HG02938 (cell line): Measurements from ENCODE around the gene CIZ1.
A peak's percentile ranks its signal among the peaks of the same experiment; 100 is the strongest.
"Not testable (repeated sequence)": the region's sequence is repeated elsewhere in the genome, so short reads cannot be mapped to it uniquely, and the experiment has no call there.

Experiments used
- ATAC-seq: cut with Tn5 transposase; IDR thresholded peaks from one replicate; pipeline ENCODE4 v1.9.1; 2021; ENCODE audit warnings: mild to moderate bottlenecking, moderate library complexity; ENCODE audit not compliant: unreplicated experiment

The CIZ1 gene

DNA sequence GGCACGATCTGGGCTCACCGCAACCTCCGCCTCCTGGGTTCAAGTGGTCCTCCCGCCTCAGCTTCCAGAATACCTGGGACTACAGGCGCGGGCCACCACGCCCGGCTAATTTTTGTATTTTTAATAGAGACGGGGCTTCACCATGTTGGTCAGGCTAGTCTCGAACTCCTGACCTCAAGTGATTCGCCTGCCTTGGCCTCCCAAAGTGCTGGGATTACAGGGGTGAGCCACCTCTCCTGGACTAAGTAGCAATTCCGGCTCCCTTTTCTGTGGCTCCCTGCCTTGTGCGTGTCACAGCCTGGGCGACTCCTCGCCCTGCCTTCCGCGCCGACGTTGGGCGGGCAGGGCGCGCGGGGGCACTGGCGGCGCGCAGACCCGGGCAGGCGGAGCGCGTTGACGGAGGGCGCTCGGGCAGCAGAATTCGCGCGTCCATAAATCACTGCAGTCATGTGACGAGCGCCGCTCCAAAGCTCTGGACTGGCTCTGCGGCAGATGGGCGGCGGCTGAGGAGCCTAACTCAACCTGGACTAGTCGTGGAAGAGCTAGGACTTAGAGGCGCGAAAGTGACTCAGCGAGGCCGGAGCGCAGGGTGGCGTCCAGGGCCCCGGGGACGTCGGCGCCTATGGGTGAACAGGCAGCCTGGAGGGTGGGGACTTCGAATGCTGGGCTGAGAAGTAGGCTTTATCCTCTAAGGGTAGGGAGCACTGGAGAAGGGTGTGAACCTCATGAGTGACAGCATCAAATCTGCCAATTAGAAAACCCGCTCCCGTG lies 1.4 kb upstream of the CIZ1 start:
- no peak for ATAC-seq

DNA sequence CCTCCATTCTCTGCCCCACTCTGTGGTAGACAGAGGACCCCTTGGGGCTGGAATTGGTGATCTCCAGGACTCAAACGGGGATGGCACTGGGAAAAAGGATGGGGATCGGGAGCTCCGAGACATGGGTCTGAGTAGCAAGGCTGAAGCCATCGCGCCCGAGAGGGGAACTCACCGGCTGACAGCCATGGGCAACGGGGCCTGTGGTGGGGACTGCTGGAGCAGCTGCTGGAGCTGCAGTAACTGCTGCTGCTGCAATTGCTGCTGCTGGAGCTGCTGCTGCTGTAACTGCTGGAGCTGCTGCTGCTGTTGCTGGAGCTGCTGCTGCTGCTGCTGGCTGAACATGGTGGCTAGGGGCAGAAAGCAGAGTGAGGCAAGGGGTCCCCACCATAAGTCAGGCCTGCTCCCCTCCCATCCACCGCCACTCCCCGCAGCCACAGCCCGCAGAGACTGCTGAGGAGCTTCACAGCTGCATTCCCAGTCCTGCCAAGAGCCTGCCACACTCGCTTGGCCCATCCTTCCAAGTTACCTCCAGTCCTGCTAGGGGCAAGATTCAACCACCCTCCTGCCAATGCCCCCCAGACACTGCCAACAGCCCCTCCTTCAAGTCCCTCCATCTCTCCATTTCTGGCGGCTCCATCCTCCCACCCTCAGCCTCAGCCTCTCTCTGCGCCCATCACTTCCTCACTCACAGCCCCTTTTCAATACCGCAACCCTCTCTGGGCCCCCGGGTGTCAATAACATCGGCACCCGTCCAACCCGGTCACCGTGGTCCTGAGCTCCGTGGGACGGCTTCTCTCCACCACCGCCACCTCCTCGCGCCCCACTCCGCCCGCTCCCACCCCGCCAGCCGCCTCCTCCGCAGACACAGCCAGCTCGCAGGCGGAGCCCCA lies 611 bp downstream of the CIZ1 start:
- ATAC-seq, result peak; percentile 13

DNA sequence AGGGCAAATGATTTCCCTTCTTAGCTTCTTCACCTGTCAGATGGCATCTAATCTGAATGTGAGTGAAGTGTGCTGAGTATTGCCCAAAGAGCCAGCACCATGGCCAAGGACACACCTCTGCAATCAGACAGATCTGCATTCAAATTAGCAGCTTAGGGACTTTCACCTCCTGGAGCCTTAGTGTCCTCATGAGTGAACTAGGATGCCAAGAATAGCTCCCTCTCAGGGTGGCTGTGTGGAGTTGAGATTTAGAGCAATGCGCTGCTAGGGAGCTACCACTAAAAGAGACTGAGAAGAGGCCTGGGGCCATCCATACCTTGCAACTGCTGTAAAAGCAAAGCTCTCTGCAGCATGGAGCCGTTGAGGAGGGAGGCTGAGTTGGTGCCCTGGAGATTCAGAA lies 1.4 kb downstream of the CIZ1 start:
- ATAC-seq, result no peak

DNA sequence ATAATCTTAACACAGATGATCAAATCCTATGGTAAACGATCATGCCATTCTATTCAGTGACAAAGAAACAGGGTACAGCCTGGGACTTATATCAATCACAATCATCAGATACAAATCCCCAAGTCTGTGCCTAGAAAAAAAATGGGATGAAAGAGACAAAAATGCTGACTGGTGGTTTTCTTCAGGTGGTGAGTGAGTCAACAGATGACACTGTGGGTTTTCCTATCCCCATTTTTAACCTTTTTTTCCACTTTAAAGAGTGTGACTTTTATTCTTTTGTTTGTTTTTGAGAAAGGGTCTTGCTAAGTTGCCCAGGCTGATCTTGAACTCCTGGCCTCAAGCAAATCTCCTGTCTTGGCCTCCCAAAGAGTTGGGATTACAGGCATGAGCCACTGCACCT lies 3.2 kb downstream of the CIZ1 start:
- ATAC-seq, result no peak

DNA sequence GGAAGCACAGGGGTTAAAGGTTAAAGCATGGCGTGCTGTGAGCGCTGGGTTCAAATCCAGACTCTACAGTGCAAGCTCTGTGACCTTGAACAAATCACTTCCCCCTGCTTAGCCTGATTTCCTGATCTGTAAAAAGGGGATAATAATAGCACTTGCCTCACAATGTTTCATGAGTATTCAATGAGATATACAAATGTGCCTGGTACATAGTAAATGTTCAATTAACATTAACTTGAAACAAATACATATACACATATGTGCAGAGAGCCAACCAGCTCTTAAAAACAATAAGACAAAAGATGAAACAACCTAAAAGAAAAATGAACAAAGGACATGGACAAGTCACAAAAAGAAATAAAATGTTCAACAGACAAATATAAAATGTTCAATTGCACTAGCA lies 4.0 kb downstream of the CIZ1 start:
- no peak for ATAC-seq

DNA sequence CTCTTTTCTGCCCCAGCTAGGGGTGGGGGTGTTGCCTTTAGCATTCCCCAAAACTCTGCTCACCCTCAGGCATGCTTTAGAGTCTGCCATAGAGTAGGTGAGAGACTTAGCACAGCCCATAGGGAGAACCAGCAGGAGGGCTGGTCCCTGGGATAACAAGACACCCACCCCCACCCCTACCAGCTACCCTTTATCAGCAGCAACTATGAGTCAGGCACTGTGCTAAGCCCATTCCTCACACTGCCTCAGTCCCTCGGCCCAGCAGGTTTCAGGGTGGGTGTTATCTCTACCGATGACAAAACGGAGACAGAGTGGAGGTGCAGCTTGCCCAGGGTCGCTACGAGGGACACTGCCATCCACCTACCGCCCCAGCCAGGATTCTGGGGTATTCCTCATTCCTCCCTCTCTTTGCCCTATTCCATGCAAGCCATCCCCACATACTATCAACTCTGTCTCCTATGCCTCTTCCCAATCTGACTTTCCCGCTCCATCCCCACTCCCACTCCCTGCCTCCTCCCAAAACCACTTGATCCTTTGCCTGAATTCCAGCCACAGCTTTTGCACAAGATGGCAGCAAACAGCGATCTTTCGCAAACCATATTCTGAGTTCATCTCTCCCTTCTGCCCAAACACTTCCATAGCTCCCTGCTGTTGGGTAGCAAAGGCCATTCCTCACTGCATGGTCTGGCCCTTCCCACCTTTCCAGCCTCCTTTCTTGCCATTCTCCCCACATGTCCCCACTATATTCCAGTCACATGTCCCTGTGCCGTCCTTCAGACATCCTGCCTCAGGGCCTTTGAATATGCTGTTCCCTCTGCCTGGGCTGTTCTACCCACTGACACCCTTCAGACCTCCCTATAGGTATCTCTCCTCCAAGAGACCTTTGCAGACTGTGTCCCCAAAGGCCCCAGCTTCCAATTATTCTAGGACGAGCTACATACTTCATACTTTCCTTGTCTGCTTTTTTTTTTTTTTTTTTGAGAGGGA lies 5.1 kb downstream of the CIZ1 start:
- ATAC-seq, result no peak

DNA sequence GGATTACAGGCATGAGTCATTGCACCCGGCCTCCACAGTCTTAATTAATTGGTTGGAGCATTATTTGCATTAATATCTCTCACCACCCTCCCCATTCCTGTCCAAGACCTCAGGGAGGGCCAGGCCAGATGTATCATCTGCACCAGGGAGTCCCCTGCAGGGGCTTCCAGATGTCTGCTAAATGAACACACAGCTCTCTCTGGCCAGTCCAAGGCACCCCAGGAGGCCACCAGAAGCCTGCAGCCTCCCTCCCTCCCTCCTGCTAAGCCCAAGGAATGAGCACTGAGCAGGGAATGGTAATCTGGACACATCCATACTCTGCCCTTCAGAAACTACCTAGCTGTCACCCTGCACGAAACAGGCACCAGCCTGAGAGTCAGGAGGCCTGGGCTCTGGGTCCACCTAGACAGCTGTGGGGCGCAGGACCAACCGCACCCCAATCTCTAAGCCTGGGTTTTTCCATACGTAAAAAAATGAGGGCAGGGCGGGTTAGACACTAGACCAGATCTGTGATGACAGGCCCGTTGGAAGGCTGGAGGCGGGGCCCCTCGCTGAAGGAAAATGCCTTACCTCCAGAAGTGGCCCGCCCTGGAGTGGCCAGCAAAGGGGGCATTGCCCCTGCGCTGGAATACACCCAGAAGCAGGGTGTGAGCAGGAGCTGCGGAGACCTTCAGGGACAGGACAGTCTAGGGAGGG lies 8.3 kb downstream of the CIZ1 start:
- ATAC-seq, result no peak

DNA sequence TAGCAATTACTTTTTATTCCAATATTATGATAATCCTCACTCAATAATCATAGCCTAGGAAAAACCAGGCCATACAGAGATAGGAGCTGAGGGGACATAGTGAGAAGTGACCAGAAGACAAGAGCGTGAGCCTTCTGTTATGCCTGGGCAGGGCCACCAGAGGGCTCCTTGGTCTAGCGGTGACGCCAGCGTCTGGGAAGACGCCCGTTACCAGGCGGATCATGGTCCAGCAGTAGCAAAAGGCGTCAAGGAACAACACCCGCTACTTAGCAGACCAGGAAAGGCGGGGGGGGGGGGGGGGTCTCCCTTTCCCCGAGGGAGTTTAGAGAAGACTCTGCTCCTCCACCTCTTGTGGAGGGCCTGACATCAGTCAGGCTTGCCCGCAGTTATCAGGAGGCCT lies 9.9 kb downstream of the CIZ1 start:
- ATAC-seq, result not testable (repeated sequence)

DNA sequence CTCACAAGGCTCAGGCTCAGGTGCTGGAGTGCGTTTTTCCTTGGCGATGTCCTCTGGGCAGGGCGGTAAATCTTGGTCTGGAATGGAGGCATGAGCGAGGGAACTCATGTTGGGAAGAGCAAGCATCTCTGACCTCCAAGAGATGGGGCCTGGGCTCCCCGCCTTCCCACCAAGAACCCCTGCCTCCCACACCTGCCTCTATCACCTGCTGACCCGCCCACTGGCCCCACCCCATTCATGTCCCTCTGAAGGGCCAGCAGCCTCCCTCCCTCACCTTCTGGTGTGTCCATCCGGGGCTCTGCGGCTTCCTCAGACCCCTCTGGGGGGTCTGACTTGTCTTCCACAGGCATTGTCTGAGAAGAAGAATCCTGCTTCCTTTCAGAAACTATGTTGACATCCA lies 10.9 kb downstream of the CIZ1 start:
- no peak for ATAC-seq

DNA sequence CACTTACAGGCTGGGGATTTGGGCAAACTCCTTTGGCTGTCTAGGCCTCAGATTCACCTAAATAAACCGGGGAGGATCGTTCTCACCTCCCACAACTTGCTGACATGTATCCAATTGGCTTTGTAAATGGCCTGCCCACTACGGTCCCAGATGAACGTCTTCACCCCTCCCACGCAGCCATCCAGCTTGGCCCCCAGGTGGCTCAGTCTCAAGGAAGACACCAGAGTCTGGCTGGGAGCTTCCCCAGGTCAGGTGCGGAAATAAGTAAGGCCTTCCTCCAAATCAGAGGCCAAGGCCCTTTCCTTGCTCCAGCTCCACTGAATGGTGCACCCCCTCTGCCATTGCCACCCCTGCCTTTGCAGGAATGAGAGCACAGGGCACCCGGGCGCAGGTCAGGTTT lies 11.4 kb downstream of the CIZ1 start:
- ATAC-seq, result no peak

DNA sequence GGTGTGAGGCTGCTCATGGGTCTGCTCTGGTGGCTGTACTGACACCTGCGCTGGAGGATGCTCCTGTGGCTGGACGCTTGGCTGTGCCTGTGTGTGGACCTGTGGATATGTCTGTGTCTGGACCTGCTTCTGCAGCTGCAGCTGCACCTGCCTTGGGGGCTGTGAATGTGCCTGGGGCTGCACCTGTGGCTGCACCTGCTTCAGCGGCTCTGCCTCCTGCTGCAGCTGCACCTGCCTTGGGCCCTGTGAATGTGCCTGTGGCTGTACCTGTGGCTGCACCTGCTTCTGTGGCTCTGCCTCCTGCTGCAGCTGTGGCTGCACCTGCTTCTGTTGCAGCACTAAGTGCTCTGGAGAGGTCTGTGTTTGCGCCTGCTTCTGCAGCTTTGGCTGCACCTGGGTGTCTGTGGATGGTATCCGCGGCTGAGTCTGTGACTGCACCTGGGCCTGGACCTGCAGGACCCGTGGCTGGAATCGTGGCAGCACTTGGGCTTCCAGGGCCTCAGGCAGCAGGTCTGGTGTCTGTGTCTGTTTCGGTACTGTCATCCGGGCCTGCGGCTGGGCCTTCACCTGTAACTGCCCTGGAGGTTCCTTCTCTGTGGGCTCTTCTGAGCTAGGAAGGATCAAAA lies 12.5 kb downstream of the CIZ1 start:
- ATAC-seq, result no peak

DNA sequence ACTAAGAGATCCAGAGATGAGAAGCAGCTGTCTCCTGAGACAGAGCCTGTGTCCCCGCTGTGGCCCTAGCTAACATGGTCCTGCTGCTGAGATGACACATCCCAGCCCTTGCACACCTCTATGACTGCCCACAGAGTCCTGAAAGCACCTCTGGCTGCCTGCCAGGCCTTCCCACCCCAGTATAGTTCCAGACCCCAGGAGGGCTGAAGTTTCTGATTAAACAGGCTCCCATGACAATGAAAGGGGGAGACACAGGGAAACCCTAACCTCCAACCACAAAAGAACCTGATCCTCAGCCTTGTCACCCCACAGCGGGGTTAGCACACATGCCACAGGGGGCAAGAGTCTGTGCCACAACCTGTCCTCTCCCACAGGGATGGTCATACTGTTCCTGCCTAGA lies 15.6 kb downstream of the CIZ1 start:
- no peak for ATAC-seq

DNA sequence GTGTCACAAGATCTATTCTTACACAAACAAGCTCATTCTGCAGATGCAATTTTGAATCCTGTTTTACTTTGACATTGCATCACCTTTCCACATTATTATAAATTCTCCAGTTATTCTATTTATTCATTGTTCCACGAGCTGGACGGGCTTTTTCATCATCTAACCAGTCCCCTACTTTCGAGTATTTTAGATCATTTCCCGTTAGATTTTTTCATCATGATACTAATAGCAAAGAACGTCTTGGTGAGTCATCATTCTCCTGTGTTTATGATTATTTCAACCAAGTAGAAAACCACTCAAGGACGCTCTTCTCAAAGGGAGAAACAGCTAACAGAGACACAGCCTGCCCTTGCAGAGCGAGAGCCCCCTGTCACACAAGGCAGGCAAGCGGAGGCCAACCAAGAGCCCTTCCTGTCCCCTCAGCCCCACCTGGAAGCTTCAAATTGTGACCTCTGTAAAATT lies 16.2 kb downstream of the CIZ1 start:
- no peak for ATAC-seq

DNA sequence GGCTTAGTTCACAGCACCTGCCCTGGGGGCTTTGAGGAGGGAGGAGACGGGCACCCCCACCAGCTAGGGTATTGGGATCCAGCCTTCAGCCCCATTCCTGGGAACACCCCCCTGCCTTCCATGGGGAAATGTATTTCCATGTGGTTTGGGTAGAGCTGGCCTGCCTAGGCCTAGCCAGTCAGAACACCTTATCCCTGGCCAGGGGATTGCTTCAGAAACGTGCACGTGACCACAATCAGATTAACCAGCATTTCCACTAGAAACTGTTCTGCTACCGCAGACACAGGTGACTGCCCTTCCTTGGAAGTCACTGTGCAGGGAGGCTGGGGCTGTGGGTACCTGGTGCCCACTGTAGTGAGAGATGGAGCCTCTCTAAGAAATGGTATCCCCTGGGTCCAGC lies 17.3 kb downstream of the CIZ1 start:
- ATAC-seq, result no peak

DNA sequence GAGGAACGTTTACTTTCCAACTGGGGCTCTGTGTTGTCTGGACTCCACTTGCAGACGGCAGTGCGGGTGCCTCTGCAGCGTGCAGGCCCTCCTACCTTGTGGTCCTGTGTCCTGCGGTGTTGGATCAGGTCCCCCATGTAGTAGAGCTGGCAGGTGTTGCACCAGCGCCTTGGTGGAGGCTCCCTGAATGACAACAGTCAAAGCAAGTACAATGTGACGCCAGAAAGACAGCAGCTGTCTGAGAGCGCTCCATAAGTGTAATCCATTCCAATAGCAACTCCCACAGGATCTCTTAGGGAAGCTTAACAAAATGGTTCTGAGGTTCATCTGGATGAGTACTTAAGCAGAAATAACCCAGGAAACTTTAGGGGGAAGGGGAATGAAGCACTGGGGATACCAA lies 21.4 kb downstream of the CIZ1 start:
- ATAC-seq, result no peak

DNA sequence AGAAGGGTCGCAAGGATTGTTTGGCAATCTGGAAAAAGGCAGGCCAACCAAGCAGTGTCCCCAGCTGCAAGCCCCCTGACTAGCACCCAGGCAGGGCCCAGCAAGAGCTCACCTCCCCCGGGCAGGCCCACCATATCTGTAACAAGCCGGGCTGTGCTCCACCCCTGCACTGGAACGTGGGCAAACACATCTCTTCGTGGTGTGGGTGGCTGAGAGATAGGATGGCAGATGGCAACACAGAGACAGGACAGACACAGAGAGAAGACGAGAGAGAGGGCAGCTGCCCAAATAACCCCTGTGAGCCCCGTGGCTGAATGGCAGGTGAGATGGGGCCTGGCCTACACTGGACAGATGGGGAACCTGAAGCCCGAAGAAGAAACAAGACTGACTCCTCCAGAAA lies 21.9 kb downstream of the CIZ1 start:
- no peak for ATAC-seq

DNA sequence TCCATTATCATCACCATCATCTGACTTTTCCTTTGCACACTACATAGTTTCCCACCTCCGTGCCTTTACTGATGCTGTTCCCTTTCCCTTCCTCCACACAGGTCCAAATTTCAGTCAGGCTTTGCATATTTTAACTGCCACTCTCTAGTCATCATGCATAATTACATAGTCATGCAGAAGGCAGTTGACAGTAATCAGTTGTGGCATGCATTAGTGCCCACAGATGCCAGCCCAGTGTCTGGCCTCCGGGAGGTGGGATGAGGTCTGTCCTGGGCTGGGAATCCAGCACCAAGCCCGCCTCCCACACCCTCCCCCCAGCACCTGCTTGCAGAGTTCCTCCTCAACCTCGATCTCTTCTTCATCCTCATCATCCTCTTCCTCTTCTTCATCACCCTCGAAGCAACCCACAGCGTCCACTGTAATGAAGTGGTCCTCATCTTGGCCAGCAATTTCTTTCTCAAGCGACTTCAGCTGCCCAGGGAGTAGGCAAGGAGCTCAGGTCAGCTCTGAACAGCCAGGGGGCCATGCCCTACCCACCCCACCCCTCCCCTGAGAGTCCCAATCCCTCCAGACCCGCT lies 22.6 kb downstream of the CIZ1 start:
- no peak for ATAC-seq

DNA sequence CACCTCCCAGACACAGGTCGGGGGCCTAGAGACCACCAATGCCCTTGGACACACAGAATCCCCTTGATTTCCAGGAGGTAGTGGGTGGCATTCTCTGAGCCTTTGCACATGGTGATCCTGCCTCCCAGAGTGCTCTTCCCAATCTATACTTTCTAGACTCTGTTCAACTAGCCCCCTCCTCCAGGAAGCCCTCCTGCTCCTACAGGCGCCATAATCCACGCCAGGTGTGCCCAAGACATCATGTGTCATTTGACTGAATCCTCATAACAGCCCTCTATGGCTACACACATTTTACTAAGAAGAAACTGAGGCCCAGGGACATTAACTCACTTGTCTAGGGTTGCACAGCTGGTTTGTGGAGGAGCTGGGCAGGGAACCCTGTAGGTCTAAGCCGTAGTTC lies 24.2 kb downstream of the CIZ1 start:
- no peak for ATAC-seq

DNA sequence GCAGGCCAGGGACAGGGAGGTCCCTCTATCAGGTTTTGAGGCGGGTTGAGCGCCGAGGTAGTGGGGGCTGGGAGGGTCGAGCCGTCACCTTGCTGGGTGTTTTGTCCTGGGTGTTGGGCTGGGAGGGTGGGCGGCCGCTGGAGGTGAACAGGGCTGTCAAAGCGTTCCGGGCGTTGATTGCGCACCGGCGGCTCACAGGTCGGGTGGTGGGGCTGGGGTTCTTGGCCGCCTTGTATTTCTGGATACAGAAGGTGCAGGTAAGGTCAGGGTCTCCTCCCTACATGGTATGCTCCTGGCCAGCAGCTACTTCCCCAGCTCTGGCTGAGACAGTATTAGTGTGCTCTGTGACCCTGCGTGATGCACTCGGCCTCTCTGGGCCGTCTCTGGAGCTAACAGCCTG lies 25.2 kb downstream of the CIZ1 start:
- no peak for ATAC-seq
